Keratinocyte (primary cell): ENCODE data around the gene ANKS1A.

Experiments
- EZH2 ChIP-seq: IDR thresholded peaks from one replicate; pipeline ENCODE4 v1.6.1; 2012; ENCODE audit warnings: inconsistent platforms, mild to moderate bottlenecking, low read length, moderate library complexity
- TF ChIP-seq, protein P1 (sequence below), 3 experiments: IDR thresholded peaks in 1 of 3; conservative IDR thresholded peaks in 1 of 3; optimal IDR thresholded peaks in 1 of 3; 2 replicates in 2 of 3; 3 replicates in 1 of 3; pipeline versions ENCODE3 to v1.5.1; 2011; ENCODE audit warnings: low read length in 3 of 3, mild to moderate bottlenecking in 3 of 3, moderate library complexity in 2 of 3, control low read depth in 1 of 3, inconsistent platforms in 1 of 3; ENCODE audit not compliant: insufficient read depth in 2 of 3; ENCODE audit errors: extremely low read depth in 1 of 3

DNA sequence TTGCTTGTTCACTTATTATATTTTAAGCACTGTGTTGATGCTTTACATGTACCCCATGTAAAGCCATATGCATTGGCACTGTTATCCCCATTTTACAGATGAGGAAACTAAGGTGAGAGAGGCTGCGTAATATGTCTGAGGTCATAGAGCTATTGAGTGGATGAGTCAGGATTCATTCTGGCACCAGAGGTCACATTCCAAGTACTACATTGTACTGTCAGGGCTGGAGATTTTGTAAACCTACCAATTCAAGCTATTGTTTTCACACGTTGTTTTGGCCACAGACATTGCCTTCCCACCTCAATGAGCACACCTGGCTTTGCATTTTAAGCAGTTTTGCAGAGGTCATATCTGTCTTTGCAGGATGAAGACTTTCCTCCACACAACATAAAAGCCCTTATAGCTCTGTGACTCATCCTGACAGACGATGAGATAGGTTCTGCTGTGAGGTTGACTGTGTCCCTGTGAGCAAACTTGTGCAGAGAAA, 33.2 kb downstream of the ANKS1A start:
- TF ChIP-seq, protein P1, sequence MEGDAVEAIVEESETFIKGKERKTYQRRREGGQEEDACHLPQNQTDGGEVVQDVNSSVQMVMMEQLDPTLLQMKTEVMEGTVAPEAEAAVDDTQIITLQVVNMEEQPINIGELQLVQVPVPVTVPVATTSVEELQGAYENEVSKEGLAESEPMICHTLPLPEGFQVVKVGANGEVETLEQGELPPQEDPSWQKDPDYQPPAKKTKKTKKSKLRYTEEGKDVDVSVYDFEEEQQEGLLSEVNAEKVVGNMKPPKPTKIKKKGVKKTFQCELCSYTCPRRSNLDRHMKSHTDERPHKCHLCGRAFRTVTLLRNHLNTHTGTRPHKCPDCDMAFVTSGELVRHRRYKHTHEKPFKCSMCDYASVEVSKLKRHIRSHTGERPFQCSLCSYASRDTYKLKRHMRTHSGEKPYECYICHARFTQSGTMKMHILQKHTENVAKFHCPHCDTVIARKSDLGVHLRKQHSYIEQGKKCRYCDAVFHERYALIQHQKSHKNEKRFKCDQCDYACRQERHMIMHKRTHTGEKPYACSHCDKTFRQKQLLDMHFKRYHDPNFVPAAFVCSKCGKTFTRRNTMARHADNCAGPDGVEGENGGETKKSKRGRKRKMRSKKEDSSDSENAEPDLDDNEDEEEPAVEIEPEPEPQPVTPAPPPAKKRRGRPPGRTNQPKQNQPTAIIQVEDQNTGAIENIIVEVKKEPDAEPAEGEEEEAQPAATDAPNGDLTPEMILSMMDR (optimal IDR thresholded peaks at IDR 0.05 in 1 of 3, IDR thresholded peaks at IDR 0.05 in 1 of 3, conservative IDR thresholded peaks at IDR 0.05 in 1 of 3; ENCODE audit: extremely low read depth in 1 of 3, insufficient read depth in 2 of 3, low read length in 3 of 3): no peak
- no peak for TF ChIP-seq EZH2
